Measurements from ENCODE around the gene TRIB2. TPM values are rescaled to one million over a fixed set of nuclear protein-coding genes. Genes with fewer than 3 reads are reported as not detected.

The TRIB2 gene
- total RNA-seq, 1 donor from 2014 or later = 142 TPM

- no peak overlapping the region for H3K4me3 Mint-ChIP-seq (ENCODE audit: unreplicated experiment)
- H3K9me3 Mint-ChIP-seq (ENCODE audit: unreplicated experiment) = no peaks in the 10 kb centered on the region
- H3K4me1 Mint-ChIP-seq (ENCODE audit: unreplicated experiment) = peaks cover 73% of the 10 kb centered on the region
- no peaks in the 10 kb centered on the region for H3K27me3 Mint-ChIP-seq (ENCODE audit: unreplicated experiment)
- no peak for TF ChIP-seq CTCF (IDR thresholded peaks at IDR 0.05)
- H3K36me3 Mint-ChIP-seq (ENCODE audit: unreplicated experiment) = peaks cover 82% of the 10 kb centered on the region
- H3K27ac Mint-ChIP-seq (ENCODE audit: unreplicated experiment) = no peak overlapping the region
- DNase-seq (ENCODE audit: extremely low spot score, unreplicated experiment) = no peak
These were observed 10.3 kb downstream of the TRIB2 start for GRCh38 chr2:12727065-12727464.

GRCh38 chr2:12727641-12728040 lies 10.9 kb downstream of the TRIB2 start:
- H3K27ac Mint-ChIP-seq (ENCODE audit: unreplicated experiment) = no peak overlapping the region
- peaks cover 86% of the 10 kb centered on the region for H3K36me3 Mint-ChIP-seq (ENCODE audit: unreplicated experiment)

GRCh38 chr2:12728221-12728777 lies 11.6 kb downstream of the TRIB2 start:
- Mint-ChIP-seq H3K4me3 (ENCODE audit: unreplicated experiment) (no peak overlapping the region), H3K9me3 (ENCODE audit: unreplicated experiment) (no peaks in the 10 kb centered on the region), H3K27me3 (ENCODE audit: unreplicated experiment) (no peaks in the 10 kb centered on the region), H3K36me3 (ENCODE audit: unreplicated experiment) (peaks cover 88% of the 10 kb centered on the region), H3K27ac (ENCODE audit: unreplicated experiment) (no peak overlapping the region), H3K4me1 (ENCODE audit: unreplicated experiment) (peaks cover 68% of the 10 kb centered on the region)
- no peak for TF ChIP-seq CTCF (IDR thresholded peaks at IDR 0.05)
- DNase-seq (ENCODE audit: extremely low spot score, unreplicated experiment) = no peak

More at GRCh38 chr2:12727641-12728040, 10.9 kb downstream of the TRIB2 start:
- peaks cover 70% of the 10 kb centered on the region for H3K4me1 Mint-ChIP-seq (ENCODE audit: unreplicated experiment)
- TF ChIP-seq CTCF (IDR thresholded peaks at IDR 0.05) = no peak
- no peak overlapping the region for H3K4me3 Mint-ChIP-seq (ENCODE audit: unreplicated experiment)
- DNase-seq (ENCODE audit: extremely low spot score, unreplicated experiment) = no peak
- no peaks in the 10 kb centered on the region for H3K27me3 Mint-ChIP-seq (ENCODE audit: unreplicated experiment)
- no peaks in the 10 kb centered on the region for H3K9me3 Mint-ChIP-seq (ENCODE audit: unreplicated experiment)

- no peak for TF ChIP-seq CTCF (IDR thresholded peaks at IDR 0.05)
- H3K27ac Mint-ChIP-seq (ENCODE audit: unreplicated experiment) = no peak overlapping the region
- no peak for DNase-seq (ENCODE audit: extremely low spot score, unreplicated experiment)
- no peaks in the 10 kb centered on the region for H3K9me3 Mint-ChIP-seq (ENCODE audit: unreplicated experiment)
- peaks cover 64% of the 10 kb centered on the region for H3K4me1 Mint-ChIP-seq (ENCODE audit: unreplicated experiment)
- H3K27me3 Mint-ChIP-seq (ENCODE audit: unreplicated experiment) = no peaks in the 10 kb centered on the region
- H3K4me3 Mint-ChIP-seq (ENCODE audit: unreplicated experiment) = no peak overlapping the region
- H3K36me3 Mint-ChIP-seq (ENCODE audit: unreplicated experiment) = peaks cover 76% of the 10 kb centered on the region
These were observed 13.5 kb downstream of the TRIB2 start for GRCh38 chr2:12730265-12730664.

GRCh38 chr2:12731701-12732280 lies 15.1 kb downstream of the TRIB2 start:
- Mint-ChIP-seq H3K4me3 (ENCODE audit: unreplicated experiment) (no peak overlapping the region), H3K9me3 (ENCODE audit: unreplicated experiment) (no peaks in the 10 kb centered on the region), H3K4me1 (ENCODE audit: unreplicated experiment) (peaks cover 67% of the 10 kb centered on the region), H3K27ac (ENCODE audit: unreplicated experiment) (no peak overlapping the region), H3K36me3 (ENCODE audit: unreplicated experiment) (peaks cover 73% of the 10 kb centered on the region), H3K27me3 (ENCODE audit: unreplicated experiment) (no peaks in the 10 kb centered on the region)
- no peak for DNase-seq (ENCODE audit: extremely low spot score, unreplicated experiment)
- TF ChIP-seq CTCF (IDR thresholded peaks at IDR 0.05) = no peak
